ENCODE results near the gene SLC5A9.

- TF ChIP-seq CTCF (conservative IDR thresholded peaks at IDR 0.05; ENCODE audit: low read length) (no peak), EZH2phosphoT487 (IDR thresholded peaks at IDR 0.05; ENCODE audit: borderline replicate concordance) (no peak)
These were observed 6.2 kb upstream of the SLC5A9 start for GRCh38 chr1:48216313-48216712.

All from Loucy (cell line).